ENCODE measurements around the gene MRGPRF.
A peak's percentile ranks its signal among the peaks of the same experiment; 100 is the strongest.

Gene MRGPRF

GRCh38 chr11:68954836-68955606, 58.0 kb downstream of the MRGPRF start:
- Histone ChIP-seq H3K4me1 (peaks cover 8 to 19% (median 13%) of the 10 kb centered on the region in 10 experiments), H3K9ac (no peak overlapping the region), H3K4me3 (0 out of 20 replicates have a peak overlapping the region, but pooled peaks of 1 of the 10 experiments have one; percentile 13), H4K20me1 (no peaks in the 10 kb centered on the region), H3K27me3 (no peaks in the 10 kb centered on the region), H3K27ac (peak overlapping the region in 1 of 11 experiments; percentile 40; a peak in 2 of 22 replicates), H3K36me3 (no peaks in the 10 kb centered on the region), H3K9me3 (replicated peaks in 1 of 11) (peaks cover 0 to 14% (median 3%) of the 10 kb centered on the region in 11 experiments; a peak in 6 of 22 replicates), H3K4me2 (peak overlapping the region; percentile 21 to 90 (median 66))
- TF ChIP-seq Cebpa-rat (IDR thresholded peaks at IDR 0.05): no peak

All from BLaER1 treated with 17β-estradiol and CSF1 and Interleukin-3, amounts not matched to agents 10 nM and 100 nM (cell line).